Panc1 (cell line): ENCODE results near the gene PTDSS2.

Source experiments
- POLR2AphosphoS5 ChIP-seq: IDR thresholded peaks from 2 replicates; pipeline ENCODE4 v1.6.1; 2012; ENCODE audit warnings: mild to moderate bottlenecking, low read depth, low read length, moderate library complexity
- SIN3A ChIP-seq: IDR thresholded peaks from 2 replicates; pipeline ENCODE4 v1.6.1; 2012; ENCODE audit warnings: low read depth, mild to moderate bottlenecking, low read length, moderate library complexity, borderline replicate concordance; ENCODE audit not compliant: insufficient read depth
- TF ChIP-seq, protein P1 (sequence below): fragments of 450-650 bp; IDR thresholded peaks from 2 replicates; pipeline ENCODE4 v1.5.1; 2017; ENCODE audit warnings: mild to moderate bottlenecking
- TF ChIP-seq, protein P2 (sequence below), 2 experiments: IDR thresholded peaks; 2 replicates each; pipeline ENCODE4 v1.6.1; 2011 to 2012; ENCODE audit warnings: low read depth in 2 of 2, control low read depth in 1 of 2, low read length in 1 of 2, mild to moderate bottlenecking in 1 of 2, moderate library complexity in 1 of 2; ENCODE audit not compliant: insufficient read depth in 1 of 2

DNA sequence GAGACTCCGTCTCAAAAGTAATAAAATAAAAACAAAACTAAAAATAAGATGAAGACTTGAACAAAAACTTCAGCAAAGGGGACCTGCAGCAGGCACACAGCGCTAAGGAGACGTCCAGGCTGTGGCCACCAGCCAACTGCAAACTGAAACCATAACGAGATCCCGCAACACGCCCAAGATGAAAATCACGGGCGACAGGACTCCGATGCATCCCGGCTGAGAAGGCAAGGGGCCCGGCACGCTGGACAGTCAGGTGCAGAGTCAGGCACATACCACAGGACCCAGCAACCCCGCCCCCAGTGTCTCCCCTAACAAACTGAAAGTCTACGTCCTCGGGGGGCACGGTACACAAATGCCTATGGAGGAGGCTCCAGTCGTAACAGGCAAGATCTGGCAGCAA, 76.1 kb downstream of the PTDSS2 start:
- TF ChIP-seq, protein P1, sequence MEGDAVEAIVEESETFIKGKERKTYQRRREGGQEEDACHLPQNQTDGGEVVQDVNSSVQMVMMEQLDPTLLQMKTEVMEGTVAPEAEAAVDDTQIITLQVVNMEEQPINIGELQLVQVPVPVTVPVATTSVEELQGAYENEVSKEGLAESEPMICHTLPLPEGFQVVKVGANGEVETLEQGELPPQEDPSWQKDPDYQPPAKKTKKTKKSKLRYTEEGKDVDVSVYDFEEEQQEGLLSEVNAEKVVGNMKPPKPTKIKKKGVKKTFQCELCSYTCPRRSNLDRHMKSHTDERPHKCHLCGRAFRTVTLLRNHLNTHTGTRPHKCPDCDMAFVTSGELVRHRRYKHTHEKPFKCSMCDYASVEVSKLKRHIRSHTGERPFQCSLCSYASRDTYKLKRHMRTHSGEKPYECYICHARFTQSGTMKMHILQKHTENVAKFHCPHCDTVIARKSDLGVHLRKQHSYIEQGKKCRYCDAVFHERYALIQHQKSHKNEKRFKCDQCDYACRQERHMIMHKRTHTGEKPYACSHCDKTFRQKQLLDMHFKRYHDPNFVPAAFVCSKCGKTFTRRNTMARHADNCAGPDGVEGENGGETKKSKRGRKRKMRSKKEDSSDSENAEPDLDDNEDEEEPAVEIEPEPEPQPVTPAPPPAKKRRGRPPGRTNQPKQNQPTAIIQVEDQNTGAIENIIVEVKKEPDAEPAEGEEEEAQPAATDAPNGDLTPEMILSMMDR: no peak
- TF ChIP-seq POLR2AphosphoS5 (no peak), SIN3A (no peak)
- TF ChIP-seq, protein P2, sequence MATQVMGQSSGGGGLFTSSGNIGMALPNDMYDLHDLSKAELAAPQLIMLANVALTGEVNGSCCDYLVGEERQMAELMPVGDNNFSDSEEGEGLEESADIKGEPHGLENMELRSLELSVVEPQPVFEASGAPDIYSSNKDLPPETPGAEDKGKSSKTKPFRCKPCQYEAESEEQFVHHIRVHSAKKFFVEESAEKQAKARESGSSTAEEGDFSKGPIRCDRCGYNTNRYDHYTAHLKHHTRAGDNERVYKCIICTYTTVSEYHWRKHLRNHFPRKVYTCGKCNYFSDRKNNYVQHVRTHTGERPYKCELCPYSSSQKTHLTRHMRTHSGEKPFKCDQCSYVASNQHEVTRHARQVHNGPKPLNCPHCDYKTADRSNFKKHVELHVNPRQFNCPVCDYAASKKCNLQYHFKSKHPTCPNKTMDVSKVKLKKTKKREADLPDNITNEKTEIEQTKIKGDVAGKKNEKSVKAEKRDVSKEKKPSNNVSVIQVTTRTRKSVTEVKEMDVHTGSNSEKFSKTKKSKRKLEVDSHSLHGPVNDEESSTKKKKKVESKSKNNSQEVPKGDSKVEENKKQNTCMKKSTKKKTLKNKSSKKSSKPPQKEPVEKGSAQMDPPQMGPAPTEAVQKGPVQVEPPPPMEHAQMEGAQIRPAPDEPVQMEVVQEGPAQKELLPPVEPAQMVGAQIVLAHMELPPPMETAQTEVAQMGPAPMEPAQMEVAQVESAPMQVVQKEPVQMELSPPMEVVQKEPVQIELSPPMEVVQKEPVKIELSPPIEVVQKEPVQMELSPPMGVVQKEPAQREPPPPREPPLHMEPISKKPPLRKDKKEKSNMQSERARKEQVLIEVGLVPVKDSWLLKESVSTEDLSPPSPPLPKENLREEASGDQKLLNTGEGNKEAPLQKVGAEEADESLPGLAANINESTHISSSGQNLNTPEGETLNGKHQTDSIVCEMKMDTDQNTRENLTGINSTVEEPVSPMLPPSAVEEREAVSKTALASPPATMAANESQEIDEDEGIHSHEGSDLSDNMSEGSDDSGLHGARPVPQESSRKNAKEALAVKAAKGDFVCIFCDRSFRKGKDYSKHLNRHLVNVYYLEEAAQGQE (IDR thresholded peaks at IDR 0.05; ENCODE audit: insufficient read depth in 1 of 2, low read depth in 2 of 2, low read length in 1 of 2): no peak
